ENCODE measurements around the gene RAB37. TPM values are rescaled to one million over a fixed set of nuclear protein-coding genes. Genes with fewer than 3 reads are reported as not detected.

The RAB37 gene
- total RNA-seq, 1 donor: 0.36 TPM

GRCh38 chr17:74740641-74741387 lies 3.8 kb downstream of the RAB37 start:
- H2AFZ ChIP-seq (ENCODE audit: low read length): no peak overlapping the region
- H3K4me2 ChIP-seq (ENCODE audit: insufficient read depth, low read length): no peak overlapping the region
- no peaks in the 10 kb centered on the region for H3K9me3 ChIP-seq (ENCODE audit: low read depth, low read length)
- no peak for TF ChIP-seq CTCF (IDR thresholded peaks at IDR 0.05; ENCODE audit: extremely low read depth, low read depth, low read length)
- H3K4me3 ChIP-seq (ENCODE audit: insufficient read depth, low read length): no peak overlapping the region
- H3K27ac ChIP-seq (ENCODE audit: low read depth, low read length): no peak overlapping the region
- no peaks in the 10 kb centered on the region for H3K4me1 ChIP-seq (ENCODE audit: insufficient read depth, low read length)
- H3K27me3 ChIP-seq (ENCODE audit: insufficient read depth, low read length): peaks cover 43% of the 10 kb centered on the region
- no peaks in the 10 kb centered on the region for H3K36me3 ChIP-seq (ENCODE audit: insufficient read depth, low read length)
- no peaks in the 10 kb centered on the region for H4K20me1 ChIP-seq (ENCODE audit: insufficient read depth, low read length)
- H3K79me2 ChIP-seq (ENCODE audit: insufficient read depth, low read length): no peaks in the 10 kb centered on the region
- peak; percentile 42 for DNase-seq (ENCODE audit: insufficient read length, low spot score, missing footprints)

GRCh38 chr17:74742153-74742515 lies 5.1 kb downstream of the RAB37 start:
- Histone ChIP-seq H3K27me3 (ENCODE audit: insufficient read depth, low read length) (peaks cover 30% of the 10 kb centered on the region), H4K20me1 (ENCODE audit: insufficient read depth, low read length) (no peaks in the 10 kb centered on the region), H2AFZ (ENCODE audit: low read length) (no peak overlapping the region), H3K4me1 (ENCODE audit: insufficient read depth, low read length) (no peaks in the 10 kb centered on the region), H3K9me3 (ENCODE audit: low read depth, low read length) (no peaks in the 10 kb centered on the region), H3K36me3 (ENCODE audit: insufficient read depth, low read length) (no peaks in the 10 kb centered on the region), H3K27ac (ENCODE audit: low read depth, low read length) (no peak overlapping the region), H3K4me3 (ENCODE audit: insufficient read depth, low read length) (no peak overlapping the region), H3K79me2 (ENCODE audit: insufficient read depth, low read length) (no peaks in the 10 kb centered on the region), H3K4me2 (ENCODE audit: insufficient read depth, low read length) (no peak overlapping the region)
- no peak for TF ChIP-seq CTCF (IDR thresholded peaks at IDR 0.05; ENCODE audit: extremely low read depth, low read depth, low read length)
- peak; percentile 48 for DNase-seq (ENCODE audit: insufficient read length, low spot score, missing footprints)

GRCh38 chr17:74742978-74743545 lies 6.0 kb downstream of the RAB37 start:
- Histone ChIP-seq H3K4me3 (ENCODE audit: insufficient read depth, low read length) (no peak overlapping the region), H3K79me2 (ENCODE audit: insufficient read depth, low read length) (no peaks in the 10 kb centered on the region), H4K20me1 (ENCODE audit: insufficient read depth, low read length) (no peaks in the 10 kb centered on the region), H3K9me3 (ENCODE audit: low read depth, low read length) (no peaks in the 10 kb centered on the region), H2AFZ (ENCODE audit: low read length) (no peak overlapping the region), H3K36me3 (ENCODE audit: insufficient read depth, low read length) (no peaks in the 10 kb centered on the region), H3K4me2 (ENCODE audit: insufficient read depth, low read length) (no peak overlapping the region), H3K4me1 (ENCODE audit: insufficient read depth, low read length) (peaks cover 4% of the 10 kb centered on the region), H3K27me3 (ENCODE audit: insufficient read depth, low read length) (peaks cover 21% of the 10 kb centered on the region), H3K27ac (ENCODE audit: low read depth, low read length) (no peak overlapping the region)
- peak; percentile 56 for DNase-seq (ENCODE audit: insufficient read length, low spot score, missing footprints)
- no peak for TF ChIP-seq CTCF (IDR thresholded peaks at IDR 0.05; ENCODE audit: extremely low read depth, low read depth, low read length)

- H3K79me2 ChIP-seq (ENCODE audit: insufficient read depth, low read length): peaks cover 2% of the 10 kb centered on the region
- no peak for TF ChIP-seq CTCF (IDR thresholded peaks at IDR 0.05; ENCODE audit: extremely low read depth, low read depth, low read length)
- DNase-seq (ENCODE audit: insufficient read length, low spot score, missing footprints): no peak
- no peak overlapping the region for H2AFZ ChIP-seq (ENCODE audit: low read length)
- no peaks in the 10 kb centered on the region for H3K36me3 ChIP-seq (ENCODE audit: insufficient read depth, low read length)
- peaks cover 5% of the 10 kb centered on the region for H3K4me1 ChIP-seq (ENCODE audit: insufficient read depth, low read length)
- no peaks in the 10 kb centered on the region for H4K20me1 ChIP-seq (ENCODE audit: insufficient read depth, low read length)
- no peak overlapping the region for H3K4me3 ChIP-seq (ENCODE audit: insufficient read depth, low read length)
- no peak overlapping the region for H3K4me2 ChIP-seq (ENCODE audit: insufficient read depth, low read length)
- H3K9me3 ChIP-seq (ENCODE audit: low read depth, low read length): no peaks in the 10 kb centered on the region
- no peak overlapping the region for H3K27ac ChIP-seq (ENCODE audit: low read depth, low read length)
- H3K27me3 ChIP-seq (ENCODE audit: insufficient read depth, low read length): peaks cover 14% of the 10 kb centered on the region
Observed at GRCh38 chr17:74743755-74744154, 6.7 kb downstream of the RAB37 start.

All from osteoblast (primary cell).